Stimulated activated CD8-positive, alpha-beta memory T cell treated with anti-CD3 and anti-CD28 coated beads, Interleukin-4, amount 100 ng/mL, for 1 hour (primary cell): ENCODE results near the gene MEP1B.
"Not testable (repeated sequence)": the region's sequence is repeated elsewhere in the genome, so short reads cannot be mapped to it uniquely, and the experiment has no call there.

ENCODE experiments used
- DNase-seq, 2 donors: peaks; one replicate each; pipeline ENCODE4 v3.0.0-alpha.2; 2020; ENCODE audit warnings: low read depth in 2 of 2, low spot score in 1 of 2

MEP1B gene

GRCh38 chr18:32208577-32208976, 18.7 kb downstream of the MEP1B start:
- DNase-seq: no peak

GRCh38 chr18:32209685-32210445, 20.0 kb downstream of the MEP1B start:
- DNase-seq: no peak

- DNase-seq: no peak
Observed at GRCh38 chr18:32213693-32214092, 23.9 kb downstream of the MEP1B start.

- DNase-seq: no peak
Observed at GRCh38 chr18:32216390-32216789, 26.6 kb downstream of the MEP1B start.

GRCh38 chr18:32219431-32220018, 29.7 kb downstream of the MEP1B start:
- DNase-seq: no peak

- not testable (repeated sequence) for DNase-seq
Observed at GRCh38 chr18:32233348-32233747, 43.5 kb downstream of the MEP1B start.

- no peak for DNase-seq
Observed at GRCh38 chr18:32237049-32237448, 47.2 kb downstream of the MEP1B start.

- DNase-seq: no peak
Observed at GRCh38 chr18:32238635-32239268, 48.9 kb downstream of the MEP1B start.

GRCh38 chr18:32242395-32242794, 52.6 kb downstream of the MEP1B start:
- no peak for DNase-seq

GRCh38 chr18:32243358-32243757, 53.5 kb downstream of the MEP1B start:
- no peak for DNase-seq

- no peak for DNase-seq
Observed at GRCh38 chr18:32244881-32245280, 55.0 kb downstream of the MEP1B start.

GRCh38 chr18:32249147-32249929, 59.5 kb downstream of the MEP1B start:
- DNase-seq: no peak

GRCh38 chr18:32251466-32251865, 61.6 kb downstream of the MEP1B start:
- DNase-seq: no peak

GRCh38 chr18:32252141-32252860, 62.5 kb downstream of the MEP1B start:
- DNase-seq: no peak

- no peak for DNase-seq
Observed at GRCh38 chr18:32255570-32255969, 65.7 kb downstream of the MEP1B start.

GRCh38 chr18:32257084-32257785, 67.4 kb downstream of the MEP1B start:
- no peak for DNase-seq

- DNase-seq: no peak
Observed at GRCh38 chr18:32258148-32258547, 68.3 kb downstream of the MEP1B start.

GRCh38 chr18:32258558-32259204, 68.8 kb downstream of the MEP1B start:
- no peak for DNase-seq

- DNase-seq: no peak
Observed at GRCh38 chr18:32259553-32259952, 69.7 kb downstream of the MEP1B start.

- no peak for DNase-seq
Observed at GRCh38 chr18:32261003-32261402, 71.2 kb downstream of the MEP1B start.
